Heart left ventricle (tissue), 16 donors: ENCODE measurements around the gene RPA1. TPM values are rescaled to one million over a fixed set of nuclear protein-coding genes. Genes with fewer than 3 reads are reported as not detected.
"Not testable (repeated sequence)": the region's sequence is repeated elsewhere in the genome, so short reads cannot be mapped to it uniquely, and the experiment has no call there.

Experiments
- ATAC-seq, 4 donors: fragments of 200-7000 bp; cut with Tn5 transposase; one replicate each; pipeline ENCODE4 v1.9.1; 2020 to 2022; ENCODE audit warnings: moderate library complexity in 4 of 4, mild to moderate bottlenecking in 3 of 4, moderate number of reproducible peaks in 1 of 4
- DNase-seq, 5 donors: peaks; one replicate each; pipeline ENCODE4 v3.0.0-alpha.2; 2020
- H3K27ac ChIP-seq, 12 donors: fragments of 200-600 bp; sonication (generic) in 4 of 12; one replicate each; pipeline versions ENCODE4 v1.5.0 to v1.8.0; 2016 to 2022; ENCODE audit warnings: mild to moderate bottlenecking in 2 of 12
- H3K27me3 ChIP-seq, 9 donors: fragments of 200-600 bp; sonication (generic) in 2 of 9; one replicate each; pipeline versions ENCODE4 v1.5.1 to v1.8.0; 2016 to 2022; ENCODE audit warnings: mild to moderate bottlenecking in 3 of 9
- H3K36me3 ChIP-seq, 9 donors: fragments of 200-600 bp; sonication (generic) in 2 of 9; one replicate each; pipeline versions ENCODE4 v1.5.0 to v1.8.0; 2018 to 2022; ENCODE audit warnings: mild to moderate bottlenecking in 2 of 9
- H3K4me1 ChIP-seq, 12 donors: fragments of 200-600 bp; sonication (generic) in 4 of 12; one replicate each; pipeline versions ENCODE4 v1.5.0 to v1.8.0; 2016 to 2022; ENCODE audit warnings: mild to moderate bottlenecking in 3 of 12
- H3K4me3 ChIP-seq, 12 donors: fragments of 200-600 bp; sonication (generic) in 4 of 12; one replicate each; pipeline versions ENCODE4 v1.5.0 to v1.8.0; 2017 to 2022; ENCODE audit warnings: mild to moderate bottlenecking in 9 of 12, moderate library complexity in 4 of 12
- H3K9me3 ChIP-seq, 12 donors: fragments of 200-600 bp; sonication (generic) in 4 of 12; one replicate each; pipeline versions ENCODE4 v1.5.0 to v1.8.0; 2016 to 2022; ENCODE audit warnings: mild to moderate bottlenecking in 1 of 12
- CTCF ChIP-seq, 12 donors: fragments of 200-600 bp; sonication (generic) in 4 of 12; IDR thresholded peaks; one replicate each; pipeline versions ENCODE4 v1.5.0 to v1.8.0; 2018 to 2022; ENCODE audit warnings: antibody characterized with exemption in 12 of 12, mild to moderate bottlenecking in 5 of 12
- POLR2A ChIP-seq, 2 donors: fragments of 450-650 bp; IDR thresholded peaks; one replicate each; pipeline ENCODE4 v1.6.1; 2017; ENCODE audit warnings: antibody characterized with exemption in 2 of 2, mild to moderate bottlenecking in 2 of 2, moderate library complexity in 2 of 2
- WGBS, 4 donors: extraction: QIAGEN DNeasy Blood & Tissue Kit in 2 of 4; methylation state at CpG; one replicate each; pipeline versions ENCODE4 v1.1.5 to v1.1.7; 2013 to 2018; 5-methylcytosine and 5-hydroxymethylcytosine counted together
- intact Hi-C, 10 donors: fragments of 100-400 bp; cut with DNase I; formaldehyde crosslinking; loops; one replicate each; pipeline versions ENCODE4 v1.11.1 to v1.14.2; 2022
- polyA plus RNA-seq, 2 donors: library from polyadenylated mRNA; stranded (reverse); fragments of 200-250 nt; gene quantifications; one replicate each; pipeline ENCODE4 v1.2.3, GENCODE V29; 2013
- total RNA-seq, 9 donors: library from RNA; depleted of rRNA in 2 of 9; stranded (reverse); fragments of >200 nt in 2 of 9; fragmentation: NEBNext Ultra II Directional in 3 of 9; extraction: Animal tissue kit (Norgen Biotek cat#: 25700) in 3 of 9; gene quantifications; one replicate each; pipeline versions ENCODE4 v1.1.0 to v1.2.4, GENCODE V29; 2016 to 2023
- donor health status: ischemic (EF 13 %, LVEDD 7.1; RV severe dilation, severe dysfunction).
- donor health status: healthy with polysubstance abuse.
- donor health status: DM: no; HTN: yes; CAD: no.
- donor health status: DM: no; HTN: no; CAD: no.
- donor health status: ischemic (EF 25% LVEDD 6.9; RV normal size, moderate dysfunction).
- donor health status: ischemic (EF 25% LVEDD 5.7; RV mildly dilated, moderate dysfunction).
- donor health status: healthy.
- donor health status: DM: yes; HTN: yes; CAD: no.
- donor health status: ischemic (EF 35%, LVEDD 5.7; RV mildly dilated, moderate dysfunction).
- donor health status: nonischemic (EF 11% LVEDD 7.7; RV severe dilation, severe dysfunction).
- donor health status: DM: yes; HTN: yes; CAD: no.
- donor health status: PGD.
- donor health status: ischemic (EF 29% LVEDD 5.4; RV normal size, mild dysfunction).
- donor health status: nonischemic (EF 23%, LVEDD 6.1; RV moderate dilation, normal function).

RPA1 gene
- total and polyA plus RNA-seq, 11 donors: 10.4 to 87.4 (median 57.3) TPM

GRCh38 chr17:1853698-1854097, 23.9 kb downstream of the RPA1 start:
- DNase-seq (no peak), ATAC-seq (no peak)
- no peaks in the 10 kb centered on the region for H3K27me3 ChIP-seq
- TF ChIP-seq POLR2A (IDR thresholded peaks at IDR 0.05): no peak
- TF ChIP-seq CTCF (IDR thresholded peaks at IDR 0.05): no peak
- H3K4me1 ChIP-seq: no peaks in the 10 kb centered on the region
- H3K36me3 ChIP-seq: peaks cover 0 to 88% (median 70%) of the 10 kb centered on the region in 9 donors
- H3K9me3 ChIP-seq: no peaks in the 10 kb centered on the region
- intact Hi-C loops: no loop called here
- 89 to 96% (median 90%) methylated on average over 3 of the region's 3 CpGs for WGBS, 4 donors
- no peak overlapping the region for H3K27ac ChIP-seq
- H3K4me3 ChIP-seq: no peak overlapping the region

DNA sequence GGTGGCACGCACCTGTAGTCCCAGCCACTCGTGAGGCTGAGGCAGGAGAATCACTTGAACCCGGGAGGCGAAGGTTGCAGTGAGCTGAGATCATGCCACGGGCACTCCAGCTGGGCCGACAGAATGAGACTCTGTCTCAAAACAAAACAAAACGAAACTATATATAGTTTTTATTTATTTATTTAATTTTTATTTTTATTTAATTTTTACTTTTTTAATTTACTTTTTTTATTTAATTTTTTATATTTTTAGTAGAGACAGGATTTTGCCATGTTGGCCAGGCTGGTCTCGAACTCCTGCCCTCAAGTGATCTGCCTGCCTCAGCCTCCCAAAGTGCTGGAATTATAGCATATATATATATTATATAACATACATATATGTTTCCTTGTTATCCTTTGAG, 26.7 kb downstream of the RPA1 start:
- H3K36me3 ChIP-seq: peaks cover 0 to 86% (median 67%) of the 10 kb centered on the region in 9 donors
- H3K27ac ChIP-seq, H3K9me3 ChIP-seq, H3K4me1 ChIP-seq, H3K27me3 ChIP-seq, ATAC-seq, intact Hi-C loops, DNase-seq, H3K4me3 ChIP-seq: not testable (repeated sequence)
- WGBS, 4 donors: 92 to 98% (median 95%) methylated on average over 8 of the region's 8 CpGs

GRCh38 chr17:1860978-1861377, 31.2 kb downstream of the RPA1 start:
- TF ChIP-seq CTCF (IDR thresholded peaks at IDR 0.05): no peak
- TF ChIP-seq POLR2A (IDR thresholded peaks at IDR 0.05): no peak
- intact Hi-C loops: loop anchor here in 4 of 10 donors (5.0 to 10.0 kb wide), 3 partner anchors 139 to 196 kb away; partner anchors contain the start of gene WDR81 (in 1 of the 4)
- DNase-seq: no peak
- peak overlapping the region in 4 of 12 donors; percentile 16 to 38 (median 26) for H3K27ac ChIP-seq
- H3K4me1 ChIP-seq: no peaks in the 10 kb centered on the region
- 83 to 92% (median 85%) methylated on average over 11 of the region's 11 CpGs for WGBS, 4 donors
- ATAC-seq: peak; percentile 15 to 38 (median 32)
- H3K4me3 ChIP-seq: no peak overlapping the region
- peaks cover 0 to 44% (median 26%) of the 10 kb centered on the region in 9 donors for H3K36me3 ChIP-seq
- H3K27me3 ChIP-seq: no peaks in the 10 kb centered on the region
- H3K9me3 ChIP-seq: no peaks in the 10 kb centered on the region

GRCh38 chr17:1861391-1862010, 31.7 kb downstream of the RPA1 start:
- no peak for TF ChIP-seq POLR2A (IDR thresholded peaks at IDR 0.05)
- no peak for TF ChIP-seq CTCF (IDR thresholded peaks at IDR 0.05)
- WGBS, 4 donors: 84 to 90% (median 87%) methylated on average over 16 of the region's 16 CpGs
- no peak overlapping the region for H3K4me3 ChIP-seq
- H3K4me1 ChIP-seq: no peaks in the 10 kb centered on the region
- DNase-seq (peak in 1 of 5 donors; percentile 41), ATAC-seq (peak in 3 of 4 donors; percentile 20 to 28 (median 24))
- peak overlapping the region in 4 of 12 donors; percentile 16 to 38 (median 26) for H3K27ac ChIP-seq
- intact Hi-C loops: loop anchor here in 4 of 10 donors (5.0 to 10.0 kb wide), 3 partner anchors 139 to 197 kb away; partner anchors contain the start of gene WDR81 (in 1 of the 4)
- no peaks in the 10 kb centered on the region for H3K9me3 ChIP-seq
- H3K36me3 ChIP-seq: peaks cover 0 to 43% (median 25%) of the 10 kb centered on the region in 9 donors
- no peaks in the 10 kb centered on the region for H3K27me3 ChIP-seq
